ENCODE data around the gene SRSF6. TPM values are rescaled to one million over a fixed set of nuclear protein-coding genes. Genes with fewer than 3 reads are reported as not detected.
"Not testable (repeated sequence)": the region's sequence is repeated elsewhere in the genome, so short reads cannot be mapped to it uniquely, and the experiment has no call there.

The SRSF6 gene
- total RNA-seq, 1 donor from 2014 or later: 33.7 TPM

DNA sequence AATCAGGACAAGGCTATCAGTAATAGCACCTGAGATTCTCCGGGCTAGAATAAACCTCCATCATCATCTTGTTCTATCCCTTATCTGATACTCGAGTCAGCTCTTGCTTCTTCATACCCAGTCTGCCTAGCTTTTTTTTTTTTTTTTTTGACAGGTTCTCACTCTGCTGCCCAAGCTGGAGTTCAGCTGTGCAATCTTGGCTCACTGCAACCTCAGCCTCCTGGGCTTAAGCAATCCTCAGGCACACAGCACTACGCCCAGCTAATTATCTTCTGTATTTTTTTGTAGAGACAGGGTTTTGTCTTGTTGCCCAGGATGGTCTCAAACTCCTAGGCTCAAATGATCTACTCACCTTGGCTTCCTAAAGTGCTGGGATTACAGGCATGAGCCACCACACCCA is 19.5 kb downstream of the SRSF6 start:
- no peak for DNase-seq

DNA sequence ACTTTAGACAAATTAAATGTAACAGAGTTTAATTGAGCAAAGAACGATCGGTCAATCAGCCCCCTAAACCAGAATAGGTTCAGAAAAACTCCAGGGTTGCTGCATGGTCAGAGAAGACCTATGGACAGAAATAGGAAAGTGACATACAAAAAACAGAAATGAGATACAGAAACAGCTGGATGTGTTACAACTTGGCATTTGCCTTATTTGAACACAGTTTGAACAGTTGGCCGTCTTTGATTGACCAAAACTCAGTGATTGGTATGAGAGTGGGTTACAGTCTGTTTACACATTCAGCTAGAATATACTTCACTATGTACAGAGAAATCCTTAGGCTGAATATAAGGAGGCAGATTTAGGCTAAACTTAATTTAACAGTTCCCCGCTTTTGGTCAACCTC is 19.9 kb downstream of the SRSF6 start:
- DNase-seq: no peak

DNA sequence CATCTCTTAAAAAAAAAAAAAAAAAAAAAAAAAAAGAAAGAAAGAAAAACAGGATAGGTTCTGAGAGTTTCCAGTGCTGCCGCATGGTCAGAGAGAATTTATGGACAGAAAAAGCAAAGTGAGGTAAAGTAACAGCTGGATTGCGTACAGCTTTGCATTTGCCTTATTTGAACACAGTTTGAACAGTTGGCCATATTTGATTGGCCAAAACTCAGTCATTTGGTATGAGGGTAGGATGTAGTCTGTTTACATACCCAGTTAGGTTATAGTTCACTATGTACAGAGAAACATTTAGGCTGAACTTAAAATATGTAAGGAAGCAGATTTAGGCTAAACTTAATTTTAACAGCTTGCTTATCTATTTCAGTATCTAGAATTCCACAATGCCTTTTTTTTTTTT is 32.3 kb downstream of the SRSF6 start:
- no peak for DNase-seq

DNA sequence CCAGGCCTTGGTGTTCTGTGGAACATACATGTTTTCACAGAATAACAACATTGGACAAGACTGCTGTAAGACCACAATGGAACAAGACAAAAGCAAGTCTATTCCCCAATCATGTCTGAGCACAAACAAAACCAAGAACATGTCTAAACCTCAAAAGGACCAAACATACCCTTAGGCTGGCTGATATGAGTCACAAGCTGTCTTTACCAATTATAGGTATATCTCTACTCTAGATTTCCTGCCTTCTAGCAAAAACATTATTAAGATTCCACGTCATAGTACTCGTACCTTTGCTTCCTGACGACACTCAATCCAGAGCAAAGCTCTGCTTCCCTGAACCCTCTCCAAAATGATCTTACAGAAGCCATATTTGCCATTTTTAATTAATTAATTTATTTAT is 34.4 kb downstream of the SRSF6 start:
- no peak for DNase-seq

DNA sequence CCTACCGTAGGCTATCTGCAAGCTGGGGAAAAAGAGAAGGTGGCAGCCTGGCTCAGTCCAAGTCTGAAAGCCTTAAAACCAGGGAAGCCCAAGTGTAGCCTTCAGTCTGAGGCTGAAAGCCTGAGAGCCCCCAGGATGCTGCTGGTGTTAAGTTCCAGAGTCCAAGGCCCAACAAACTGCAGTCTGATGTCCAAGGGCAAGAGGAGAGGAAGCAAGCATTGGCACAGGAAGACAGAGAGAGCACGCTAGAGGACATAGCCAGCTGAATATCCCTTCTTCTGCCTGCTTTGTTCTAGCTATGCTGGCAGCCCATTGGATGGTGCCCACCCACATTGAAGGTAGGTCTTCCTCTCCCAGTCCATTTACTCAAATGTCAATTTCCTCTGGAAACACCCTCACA is 37.7 kb downstream of the SRSF6 start:
- DNase-seq: no peak

DNA sequence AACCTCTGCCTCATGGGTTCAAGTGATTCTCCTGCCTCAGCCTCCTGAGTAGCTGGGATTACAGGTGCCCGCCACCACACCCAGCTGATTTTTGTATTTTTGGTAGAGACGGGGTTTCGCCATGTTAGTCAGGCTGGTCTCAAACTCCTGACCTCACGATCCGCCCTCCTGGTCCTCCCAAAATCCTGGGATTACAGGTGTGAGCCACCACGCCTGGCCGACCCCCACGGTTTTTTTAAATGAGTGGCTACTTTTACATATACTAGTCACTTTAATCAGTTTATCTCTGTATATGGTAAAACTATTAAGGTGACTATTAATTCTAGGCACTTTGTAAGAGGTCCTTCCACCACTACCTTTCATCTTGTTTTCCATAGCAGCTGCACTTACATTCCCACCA is 44.3 kb downstream of the SRSF6 start:
- not testable (repeated sequence) for DNase-seq

DNA sequence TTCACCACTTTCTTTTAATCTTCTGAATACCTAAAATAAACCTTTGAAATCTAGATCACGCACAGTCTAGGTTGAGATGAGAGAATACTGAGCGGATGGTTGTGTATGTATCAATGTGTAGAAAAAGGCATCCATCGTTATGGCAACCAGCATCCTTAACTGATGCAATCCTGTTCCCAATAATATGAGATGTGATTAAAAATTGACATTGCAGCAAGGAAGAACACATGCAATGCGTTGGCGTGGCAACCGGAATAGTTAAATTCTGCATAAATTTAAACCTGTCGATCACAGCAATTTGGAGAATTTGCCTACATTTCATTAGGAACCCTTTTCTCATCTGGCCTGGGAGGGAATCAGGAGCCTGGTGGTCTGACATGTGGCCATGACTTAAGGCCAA is 48.5 kb downstream of the SRSF6 start:
- DNase-seq: no peak

DNA sequence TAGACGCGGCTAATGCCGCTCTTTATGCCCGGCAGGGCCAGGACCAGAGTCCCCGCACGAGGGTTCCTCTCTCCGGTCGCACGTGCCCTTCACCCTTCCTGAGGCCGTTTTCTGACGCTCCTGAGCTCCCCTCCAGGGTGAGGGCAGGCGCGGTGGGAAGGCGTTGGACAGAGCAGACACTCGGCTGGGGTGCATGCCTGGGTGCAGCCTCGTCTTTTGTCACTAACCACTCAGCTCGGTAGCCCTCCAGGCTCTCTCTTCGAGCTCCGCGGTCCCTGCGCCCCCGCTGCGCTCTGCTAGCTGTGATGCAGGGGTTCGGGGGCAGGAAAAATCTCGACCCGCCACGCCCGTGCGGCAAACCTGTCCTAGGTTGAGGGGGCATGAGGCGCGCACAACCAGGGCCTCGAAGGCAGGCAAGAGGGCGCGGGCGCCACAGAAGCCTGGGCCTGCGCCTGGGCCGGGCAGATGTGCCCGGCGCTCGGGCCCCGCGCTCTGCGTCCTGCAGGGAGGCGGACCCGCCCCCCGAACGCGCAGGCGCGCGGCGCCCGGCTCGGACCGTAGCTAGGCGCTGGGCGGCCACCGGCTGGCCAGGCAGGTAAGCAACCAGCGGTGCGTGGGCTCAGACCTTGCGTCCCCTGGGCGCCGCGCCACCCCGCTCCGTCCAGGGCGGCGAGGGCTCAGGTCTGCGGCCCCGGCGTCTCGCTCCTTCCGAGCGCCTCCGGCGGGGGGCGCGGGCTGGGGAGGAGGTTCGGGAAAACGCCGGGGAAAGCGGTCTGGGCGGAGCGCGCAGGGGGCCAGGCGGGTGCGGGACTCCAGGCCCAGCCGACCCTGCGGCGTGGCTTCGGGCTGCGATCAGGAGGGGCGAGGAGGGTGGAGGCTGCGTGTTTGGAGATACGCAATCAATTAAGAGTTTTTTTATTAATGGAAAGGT is 49.7 kb downstream of the SRSF6 start, which contains the start of gene L3MBTL1:
L3MBTL1 (plus strand) TSS at position 548 of the 931 bp plus-strand sequence. CDS start 5,807 bp downstream, outside the sequence.
- no peak for DNase-seq

DNA sequence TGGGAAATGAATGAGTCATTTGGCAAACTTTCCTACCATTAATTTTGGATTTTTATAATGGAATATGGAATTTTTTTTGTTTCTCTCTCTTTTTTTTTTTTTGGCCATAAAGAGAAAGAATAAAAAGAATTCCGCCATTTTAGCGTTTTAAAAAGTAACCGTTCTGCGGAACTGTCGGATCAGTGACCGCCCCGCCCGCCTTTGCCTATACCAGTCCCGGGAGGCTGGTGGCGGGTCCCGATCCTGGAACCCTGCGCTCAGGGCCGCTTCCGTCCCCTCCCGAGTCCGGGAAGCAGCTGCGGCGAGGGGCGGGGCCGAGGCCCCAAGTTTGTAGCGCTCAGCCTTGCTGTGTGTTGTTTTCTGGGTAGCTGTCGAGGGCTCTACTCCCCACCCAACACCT is 50.4 kb downstream of the SRSF6 start:
- no peak for DNase-seq

DNA sequence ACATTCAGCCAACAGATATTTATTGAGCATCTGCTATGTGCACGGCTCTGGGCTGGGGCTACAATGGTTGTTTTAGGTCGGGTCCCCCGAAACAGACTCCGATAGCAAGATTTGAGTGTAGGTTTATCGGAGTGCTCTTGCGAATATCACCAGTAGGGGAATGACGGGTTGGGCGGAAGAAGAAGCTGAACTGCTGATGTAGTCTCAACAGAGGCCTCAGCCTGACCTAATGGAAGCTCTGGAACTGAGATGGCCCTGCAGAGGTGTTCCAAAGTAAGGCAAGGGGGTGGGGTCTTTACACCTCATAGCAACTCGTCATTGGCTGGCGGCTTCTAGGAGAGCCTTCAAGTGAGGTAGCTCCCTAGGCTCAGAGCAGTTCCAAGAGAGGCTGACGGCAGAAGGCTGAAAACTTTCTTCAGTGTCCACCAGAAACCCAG is 50.9 kb downstream of the SRSF6 start:
- no peak for DNase-seq

DNA sequence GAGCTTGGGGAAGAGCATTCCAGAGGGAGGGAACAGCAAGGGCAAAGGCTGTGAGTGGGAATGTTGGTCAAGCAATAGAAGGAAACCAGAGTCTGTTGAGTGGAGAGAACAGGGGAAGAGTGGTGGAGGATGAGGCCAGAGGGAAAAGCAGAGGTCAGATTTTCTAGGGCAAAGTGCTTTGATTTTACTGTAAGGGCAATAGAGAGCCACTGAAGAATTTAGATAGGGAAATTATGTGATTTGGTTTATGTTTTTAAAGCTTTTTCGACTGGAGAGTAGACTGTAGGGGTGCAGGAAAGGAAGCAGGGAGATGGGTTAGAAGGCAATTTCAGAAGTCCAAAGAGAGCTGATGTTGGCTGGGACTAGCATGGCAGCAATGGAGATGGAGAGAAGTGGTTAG is 54.2 kb downstream of the SRSF6 start:
- DNase-seq: no peak

DNA sequence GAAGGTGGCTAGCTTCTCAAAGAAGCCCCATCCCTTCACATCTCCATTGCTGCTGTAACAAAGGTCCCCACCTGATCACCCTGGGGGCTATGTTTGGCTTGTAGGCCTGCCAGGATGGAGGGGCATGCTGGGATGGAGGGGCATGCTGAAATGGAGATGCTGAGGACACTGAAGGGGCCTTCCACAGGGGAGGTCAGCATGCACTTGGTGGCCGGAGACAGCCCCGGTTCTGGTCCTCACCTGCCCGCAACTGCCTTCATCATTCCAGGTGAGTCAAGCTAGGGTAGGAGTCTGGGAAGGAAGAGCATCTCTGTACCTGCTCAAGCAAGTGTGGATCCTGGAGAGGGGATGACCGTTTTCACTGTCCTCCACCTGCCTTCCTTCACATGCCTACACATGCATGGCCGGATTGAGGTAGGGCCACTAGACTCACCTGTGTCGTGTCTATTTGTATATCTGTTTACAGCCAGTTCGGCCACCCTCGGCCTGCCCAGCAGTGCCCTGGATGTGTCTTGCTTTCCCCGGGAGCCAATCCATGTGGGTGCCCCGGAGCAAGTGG is 55.8 kb downstream of the SRSF6 start:
- DNase-seq: no peak

Small RNA genes lying within 50 kb of the gene (small RNA-seq; reads per million reads assigned to genes)
- not detected for gene RF00019
- not detected for gene RNU6-1251P

Other genes with a start within 250 kb of the SRSF6 start
- 18.4 TPM for gene L3MBTL1, start 49.8 kb downstream of the SRSF6 start, total RNA-seq
- gene SGK2, start 101.1 kb downstream of the SRSF6 start, total RNA-seq: not detected
- 56.8 TPM for gene IFT52, start 133.0 kb downstream of the SRSF6 start, total RNA-seq
- gene MYBL2, start 209.2 kb downstream of the SRSF6 start, total RNA-seq: 0.47 TPM